ENCODE results near the gene APPL2. TPM values are rescaled to one million over a fixed set of nuclear protein-coding genes. Genes with fewer than 3 reads are reported as not detected.

Gene APPL2
- polyA plus RNA-seq, 3 donors = 75.9 to 101 (median 87.0) TPM

- DNase-seq (ENCODE audit: extremely low read depth in 1 of 11, low read depth in 9 of 11, low spot score in 4 of 11) = no peak
Measured at GRCh38 chr12:105228966-105229365, 7.0 kb downstream of the APPL2 start.

- no peak for DNase-seq (ENCODE audit: extremely low read depth in 1 of 11, low read depth in 9 of 11, low spot score in 4 of 11)
Measured at GRCh38 chr12:105228494-105228893, 7.5 kb downstream of the APPL2 start.

GRCh38 chr12:105227879-105228278 is 8.1 kb downstream of the APPL2 start:
- no peak for DNase-seq (ENCODE audit: extremely low read depth in 1 of 11, low read depth in 9 of 11, low spot score in 4 of 11)

GRCh38 chr12:105226219-105226618 is 9.8 kb downstream of the APPL2 start:
- no peak for DNase-seq (ENCODE audit: extremely low read depth in 1 of 11, low read depth in 9 of 11, low spot score in 4 of 11)

- DNase-seq (ENCODE audit: extremely low read depth in 1 of 11, low read depth in 9 of 11, low spot score in 4 of 11) = no peak
Measured at GRCh38 chr12:105225505-105226015, 10.4 kb downstream of the APPL2 start.

GRCh38 chr12:105224399-105224798 is 11.6 kb downstream of the APPL2 start:
- no peak for DNase-seq (ENCODE audit: extremely low read depth in 1 of 11, low read depth in 9 of 11, low spot score in 4 of 11)

- DNase-seq (ENCODE audit: extremely low read depth in 1 of 11, low read depth in 9 of 11, low spot score in 4 of 11) = no peak
Measured at GRCh38 chr12:105223884-105224283, 12.1 kb downstream of the APPL2 start.

- DNase-seq (ENCODE audit: extremely low read depth in 1 of 11, low read depth in 9 of 11, low spot score in 4 of 11) = no peak
Measured at GRCh38 chr12:105223352-105223845, 12.6 kb downstream of the APPL2 start.

GRCh38 chr12:105222726-105223351 is 13.1 kb downstream of the APPL2 start:
- DNase-seq (ENCODE audit: extremely low read depth in 1 of 11, low read depth in 9 of 11, low spot score in 4 of 11) = no peak

- no peak for DNase-seq (ENCODE audit: extremely low read depth in 1 of 11, low read depth in 9 of 11, low spot score in 4 of 11)
Measured at GRCh38 chr12:105222284-105222655, 13.7 kb downstream of the APPL2 start.

- DNase-seq (ENCODE audit: extremely low read depth in 1 of 11, low read depth in 9 of 11, low spot score in 4 of 11) = no peak
Measured at GRCh38 chr12:105221583-105222283, 14.2 kb downstream of the APPL2 start.

- no peak for DNase-seq (ENCODE audit: extremely low read depth in 1 of 11, low read depth in 9 of 11, low spot score in 4 of 11)
Measured at GRCh38 chr12:105220929-105221290, 15.1 kb downstream of the APPL2 start.

GRCh38 chr12:105220150-105220928 is 15.6 kb downstream of the APPL2 start:
- no peak for DNase-seq (ENCODE audit: extremely low read depth in 1 of 11, low read depth in 9 of 11, low spot score in 4 of 11)

GRCh38 chr12:105219261-105220028 is 16.5 kb downstream of the APPL2 start:
- no peak for DNase-seq (ENCODE audit: extremely low read depth in 1 of 11, low read depth in 9 of 11, low spot score in 4 of 11)

- DNase-seq (ENCODE audit: extremely low read depth in 1 of 11, low read depth in 9 of 11, low spot score in 4 of 11) = no peak
Measured at GRCh38 chr12:105218434-105218833, 17.5 kb downstream of the APPL2 start.

- DNase-seq (ENCODE audit: extremely low read depth in 1 of 11, low read depth in 9 of 11, low spot score in 4 of 11) = no peak
Measured at GRCh38 chr12:105214670-105215375, 21.2 kb downstream of the APPL2 start.

GRCh38 chr12:105214148-105214547 is 21.8 kb downstream of the APPL2 start:
- no peak for DNase-seq (ENCODE audit: extremely low read depth in 1 of 11, low read depth in 9 of 11, low spot score in 4 of 11)

GRCh38 chr12:105212438-105212837 is 23.5 kb downstream of the APPL2 start:
- DNase-seq (ENCODE audit: extremely low read depth in 1 of 11, low read depth in 9 of 11, low spot score in 4 of 11) = no peak

GRCh38 chr12:105209091-105209490 is 26.9 kb downstream of the APPL2 start:
- DNase-seq (ENCODE audit: extremely low read depth in 1 of 11, low read depth in 9 of 11, low spot score in 4 of 11) = no peak
